Posterior cingulate gyrus (tissue), 11 donors: Measurements from ENCODE around the gene MT1A.
"Not testable (repeated sequence)": the region's sequence is repeated elsewhere in the genome, so short reads cannot be mapped to it uniquely, and the experiment has no call there.

Source experiments
- DNase-seq, 10 donors: peaks; one replicate each; pipeline versions ENCODE4 v3.0.0 to v3.0.0-alpha.2; 2020 to 2021; ENCODE audit warnings: mixed read lengths in 3 of 10
- intact Hi-C: fragments of 100-400 bp; cut with DNase I; formaldehyde crosslinking; loops from one replicate; pipeline ENCODE4 v1.15.1; 2023

MT1A gene

DNA sequence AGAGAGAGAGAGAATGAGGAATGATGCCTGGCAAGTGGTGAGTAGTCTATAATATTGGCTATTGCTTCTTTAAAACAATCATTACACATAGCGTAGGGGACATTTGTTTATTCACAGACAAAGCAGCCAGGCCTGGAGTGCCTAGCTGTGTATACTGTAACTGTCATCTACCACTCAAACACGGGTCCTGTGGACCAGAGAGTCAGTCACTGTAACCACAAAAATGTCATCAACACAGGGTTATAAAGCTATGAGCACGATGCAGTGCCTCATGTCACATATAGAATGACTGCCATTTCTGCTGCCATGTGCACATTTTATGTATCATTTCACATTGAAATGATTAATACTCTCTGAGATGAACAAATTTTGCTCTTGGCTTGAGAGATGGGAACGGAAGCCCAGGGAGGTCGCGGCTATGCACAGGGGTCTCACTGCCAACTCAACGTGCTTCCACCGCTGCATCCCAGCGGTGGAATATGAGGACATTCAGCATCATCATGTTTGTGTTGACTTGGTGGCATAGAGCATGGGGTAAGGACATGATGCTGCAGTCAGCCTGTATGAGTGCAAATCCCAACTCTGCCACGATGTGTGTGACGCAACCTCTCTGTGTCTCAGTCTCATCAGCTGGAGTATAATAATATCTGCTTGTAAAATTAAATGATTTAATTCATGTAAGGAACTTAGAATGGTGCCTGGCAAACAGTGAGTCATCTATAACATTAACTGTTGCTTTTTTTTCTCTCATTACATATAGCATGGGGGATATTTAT is 34.5 kb downstream of the MT1A start:
- peak in 1 of 10 donors; percentile 12 for DNase-seq
- intact Hi-C loops: no loop called here

DNA sequence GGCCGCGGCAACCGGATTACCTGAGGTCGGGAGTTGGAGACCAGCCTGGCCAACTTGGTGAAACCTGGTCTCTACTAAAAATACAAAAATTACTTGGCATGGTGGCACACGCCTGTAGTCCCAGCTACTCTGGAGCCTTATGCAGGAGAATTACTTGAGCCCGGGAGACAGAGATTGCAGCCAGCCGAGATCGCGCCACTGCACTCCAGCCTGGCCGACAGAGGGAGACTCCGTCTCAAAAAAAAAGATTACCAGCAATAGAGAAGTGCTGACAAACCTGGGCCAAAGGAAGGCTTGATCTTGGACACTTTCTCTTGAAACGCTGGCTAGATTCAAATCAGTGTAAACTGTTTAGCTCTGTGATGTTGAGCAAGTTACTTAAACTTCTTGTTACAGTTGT is 35.5 kb downstream of the MT1A start:
- DNase-seq: peak in 1 of 10 donors; percentile 73
- intact Hi-C loops: no loop called here

DNA sequence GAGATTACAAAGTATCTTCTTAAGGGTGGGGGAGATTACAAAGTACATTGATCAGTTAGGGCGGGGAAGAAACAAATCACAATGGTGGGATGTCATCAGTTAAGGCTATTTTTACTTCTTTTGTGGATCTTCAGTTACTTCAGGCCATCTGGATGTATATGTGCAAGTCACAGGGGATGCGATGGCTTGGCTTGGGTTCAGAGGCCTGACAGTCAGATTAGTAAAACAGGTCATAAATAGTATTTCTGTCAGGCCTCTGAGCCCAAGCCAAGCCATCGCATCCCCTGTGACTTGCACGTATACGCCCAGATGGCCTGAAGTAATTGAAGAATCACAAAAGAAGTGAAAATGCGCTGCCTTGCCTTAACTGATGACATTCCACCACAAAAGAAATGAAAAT is 36.1 kb downstream of the MT1A start:
- DNase-seq, intact Hi-C loops: not testable (repeated sequence)

DNA sequence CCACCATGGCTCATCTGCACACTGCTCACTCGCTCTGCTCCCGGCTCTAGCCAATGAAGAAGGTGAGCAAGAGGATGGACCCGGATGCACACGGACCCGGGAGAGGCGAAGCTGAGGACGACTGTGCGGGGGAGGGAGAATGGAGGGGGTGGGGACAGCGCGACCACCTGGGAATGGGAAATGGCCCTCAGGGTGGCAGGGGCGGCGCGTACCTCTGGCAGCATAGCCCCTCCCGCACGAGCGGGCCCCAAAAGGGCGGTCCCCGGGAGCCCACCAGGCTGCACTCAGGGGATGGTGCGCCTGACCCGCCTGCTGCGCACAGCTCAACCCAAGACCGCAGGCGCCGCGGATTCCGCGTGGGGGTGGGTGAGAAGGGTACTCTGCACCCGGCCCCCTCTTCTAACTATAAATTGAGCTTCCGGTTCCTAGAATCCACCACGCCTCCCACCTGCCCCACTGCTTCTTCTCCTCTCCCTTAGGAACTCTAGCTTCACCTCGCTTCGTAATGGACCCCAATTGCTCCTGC is 37.3 kb downstream of the MT1A start:
- DNase-seq: peak in 1 of 10 donors; percentile 55
- intact Hi-C loops: no loop called here

- intact Hi-C loops: no loop called here
- peak in 1 of 10 donors; percentile 25 for DNase-seq
Measured at GRCh38 chr16:56677474-56677873, 39.0 kb downstream of the MT1A start.

DNA sequence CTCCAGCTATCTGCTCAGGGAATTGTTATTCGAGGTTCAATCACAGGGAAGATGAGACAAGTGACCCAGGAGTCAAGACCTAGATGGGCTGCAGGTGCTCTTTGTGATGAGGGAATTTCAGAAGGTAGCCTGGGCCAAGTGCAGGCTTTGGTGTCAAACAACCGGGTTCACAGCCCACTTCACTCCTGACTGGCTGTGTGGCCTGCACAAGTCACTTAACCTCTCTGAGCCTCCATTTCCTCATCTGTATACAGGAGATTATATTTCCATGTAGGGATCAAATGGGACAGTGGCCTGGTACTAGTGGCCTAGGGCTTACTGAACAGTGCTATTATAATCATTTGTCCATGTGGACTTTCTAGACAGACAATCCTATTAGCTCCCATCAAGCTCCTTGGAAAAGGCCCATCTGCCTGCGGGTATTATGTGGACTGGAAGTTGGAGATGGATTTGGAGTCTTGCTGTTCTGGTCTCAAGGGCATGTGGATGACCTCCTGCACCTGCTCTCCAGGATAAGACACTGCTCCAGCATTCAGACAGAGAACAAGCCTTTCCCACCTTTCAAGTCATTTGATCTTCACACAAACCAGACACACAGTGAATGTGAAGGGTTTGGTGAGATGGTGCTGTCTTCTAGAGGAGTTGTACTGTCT is 40.7 kb downstream of the MT1A start:
- DNase-seq: no peak

DNA sequence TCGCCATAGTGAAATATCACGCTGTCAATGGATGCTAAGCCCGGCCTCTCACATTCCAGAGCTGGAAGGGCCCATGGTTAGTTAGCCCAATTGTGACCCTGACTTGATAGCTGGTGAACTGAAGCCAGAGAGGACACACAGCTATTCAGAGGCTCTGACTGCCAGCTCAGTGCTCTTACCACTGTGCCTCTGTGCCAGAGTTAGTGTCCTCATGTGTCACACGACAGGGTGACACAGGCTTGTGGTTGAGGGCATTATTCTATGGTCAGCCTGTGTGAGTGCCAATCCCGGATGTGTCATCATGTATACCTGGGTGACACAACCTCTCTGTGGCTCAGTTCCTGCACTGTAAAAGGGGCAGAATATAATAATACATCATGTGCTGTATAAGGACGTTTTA is 41.4 kb downstream of the MT1A start:
- intact Hi-C loops: no loop called here
- DNase-seq: no peak

More for the DNA sequence above, 40.7 kb downstream of the MT1A start:
- intact Hi-C loops: no loop called here

DNA sequence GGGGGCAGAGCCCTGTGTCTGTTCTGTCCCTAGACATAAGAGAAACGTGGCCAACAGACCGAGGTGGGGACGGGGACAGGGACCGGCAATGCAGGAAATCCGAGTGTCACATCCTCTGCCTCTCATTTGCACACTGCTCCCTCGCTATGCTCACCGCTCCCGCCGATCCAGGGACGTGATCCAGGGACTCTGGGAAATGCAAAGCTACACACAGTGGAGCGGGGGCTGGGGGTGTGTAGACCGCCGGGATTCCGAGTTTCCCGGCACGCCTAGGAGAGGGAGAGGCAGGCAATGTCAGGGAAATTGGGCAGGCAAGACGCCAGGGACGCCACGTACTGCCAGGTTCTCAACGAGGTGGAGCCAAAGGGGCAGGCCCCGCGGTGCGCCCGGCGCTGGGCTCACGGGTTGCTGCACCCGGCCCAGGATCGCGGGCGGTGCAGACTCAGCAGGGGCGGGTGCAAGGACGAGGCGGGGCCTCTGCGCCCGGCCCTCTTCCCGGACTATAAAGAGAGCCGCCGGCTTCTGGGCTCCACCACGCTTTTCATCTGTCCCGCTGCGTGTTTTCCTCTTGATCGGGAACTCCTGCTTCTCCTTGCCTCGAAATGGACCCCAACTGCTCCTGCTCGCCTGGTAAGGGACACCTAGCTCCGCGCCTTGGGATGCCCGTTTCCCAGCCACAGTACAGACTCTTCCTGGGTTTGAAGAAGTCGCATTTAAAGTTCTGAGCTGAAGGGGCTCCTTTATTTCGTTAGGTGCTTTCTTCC is 43.7 kb downstream of the MT1A start, which contains the start of gene MT1X:
MT1X (plus strand) TSS at position 532 of the 764 bp plus-strand sequence; CDS start at position 603, 71 bp downstream.
- DNase-seq: peak; percentile 68 to 98 (median 86)

DNA sequence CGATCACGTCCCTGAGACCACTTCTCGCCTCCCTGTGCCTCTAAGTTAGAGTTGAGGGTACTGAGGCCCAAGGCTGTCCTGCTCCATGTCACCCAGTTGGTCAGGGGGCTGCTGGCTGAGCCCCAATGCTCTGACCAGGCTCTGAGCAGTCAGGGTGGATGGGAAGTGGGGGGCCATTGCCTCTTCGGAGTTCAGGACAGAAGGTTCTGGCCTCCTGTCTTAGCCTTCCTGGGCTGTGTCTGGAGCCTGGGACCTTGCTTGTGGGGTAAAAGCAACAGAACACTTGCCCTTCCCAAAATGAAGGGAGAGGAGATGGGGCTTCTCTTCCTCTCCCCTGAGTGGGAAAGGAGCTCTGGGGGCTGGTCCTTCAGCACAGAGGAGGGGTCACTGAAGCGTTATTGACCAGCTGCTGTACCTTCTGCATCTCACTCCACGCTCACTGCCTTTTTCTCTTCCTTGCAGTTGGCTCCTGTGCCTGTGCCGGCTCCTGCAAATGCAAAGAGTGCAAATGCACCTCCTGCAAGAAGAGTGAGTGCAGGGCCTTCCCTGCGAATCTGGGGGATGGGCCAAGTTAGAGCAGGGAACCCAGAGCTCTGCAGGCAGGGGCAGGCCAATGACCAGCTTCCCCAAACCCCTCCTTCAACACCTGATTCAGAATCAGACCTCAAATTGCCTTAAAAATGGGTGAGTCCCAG is 44.4 kb downstream of the MT1A start:
- DNase-seq: peak in 1 of 10 donors; percentile 80
- intact Hi-C loops: loop anchor here (2.0 kb wide), 1 partner anchor 74 kb away; the partner anchor contains the start of gene MT2A

More for the DNA sequence above, 43.7 kb downstream of the MT1A start, which contains the start of gene MT1X:
- intact Hi-C loops: loop anchor here (2.0 kb wide), 1 partner anchor 73 kb away; the partner anchor contains the start of gene MT2A

DNA sequence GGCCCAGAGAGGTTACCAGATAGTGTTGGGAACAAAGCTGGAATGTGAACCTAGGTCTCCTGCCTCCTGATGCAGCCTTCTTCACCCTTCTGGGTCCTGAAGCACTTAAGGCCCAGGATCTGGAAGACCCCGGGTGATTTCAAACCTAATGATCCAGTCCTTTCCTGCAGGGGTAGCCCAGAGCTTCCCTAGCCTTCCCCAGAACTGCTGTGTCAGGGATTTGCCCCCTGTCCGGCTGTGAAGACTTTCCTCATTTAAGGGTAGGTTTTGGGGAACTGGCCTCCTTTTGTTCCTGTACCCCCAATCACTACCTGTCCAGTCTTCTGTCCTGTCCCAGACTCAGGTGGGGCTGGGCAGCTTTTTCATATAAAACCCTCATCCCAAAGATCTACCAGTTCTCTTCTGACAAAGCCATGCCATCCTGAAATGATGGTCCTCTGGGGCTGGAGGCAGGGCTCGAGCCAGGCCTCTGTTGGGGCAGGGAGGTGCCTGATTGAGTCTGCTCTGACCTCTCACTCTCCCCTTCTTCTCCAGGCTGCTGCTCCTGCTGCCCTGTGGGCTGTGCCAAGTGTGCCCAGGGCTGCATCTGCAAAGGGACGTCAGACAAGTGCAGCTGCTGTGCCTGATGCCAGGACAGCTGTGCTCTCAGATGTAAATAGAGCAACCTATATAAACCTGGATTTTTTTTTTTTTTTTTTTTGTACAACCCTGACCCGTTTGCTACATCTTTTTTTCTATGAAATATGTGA is 45.1 kb downstream of the MT1A start:
- peak in 2 of 10 donors; percentile 26 to 81 for DNase-seq
- intact Hi-C loops: loop anchor here (2.0 kb wide), 1 partner anchor 75 kb away; the partner anchor contains the start of gene MT2A

GRCh38 chr16:56684256-56684925 is 45.9 kb downstream of the MT1A start:
- DNase-seq: peak in 2 of 10 donors; percentile 29 to 44
- intact Hi-C loops: no loop called here

DNA sequence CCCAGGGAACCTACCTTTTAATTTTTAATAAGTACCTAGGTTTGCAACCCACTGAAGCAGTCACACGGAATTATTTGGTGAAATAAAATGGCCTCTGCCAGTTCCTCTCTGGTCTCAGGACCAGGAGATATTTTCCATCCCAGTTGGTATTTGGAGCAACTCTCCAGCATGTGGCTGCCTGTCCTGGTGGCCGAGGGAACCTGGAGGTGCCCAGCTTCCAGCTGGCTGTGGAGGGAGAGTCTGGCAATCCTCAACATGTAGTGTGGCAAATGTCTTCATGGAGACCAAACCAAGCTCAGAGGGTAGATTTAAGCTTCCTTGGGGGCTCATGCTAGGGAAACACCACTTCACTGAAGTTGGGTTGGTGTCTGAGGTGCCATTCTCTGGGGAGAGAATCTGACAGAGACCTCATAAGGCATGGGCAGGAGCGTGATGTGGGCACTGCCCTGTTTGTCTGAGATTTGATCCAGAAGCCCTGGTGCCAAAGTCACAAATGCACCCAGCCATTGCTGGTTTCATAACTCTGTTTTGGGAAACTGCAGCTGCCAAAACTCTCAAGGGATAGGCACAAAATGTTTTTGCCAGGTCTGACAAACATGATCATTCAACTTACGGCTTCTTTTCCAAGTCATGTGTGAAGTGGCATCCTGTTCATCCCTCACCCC is 46.6 kb downstream of the MT1A start:
- intact Hi-C loops: no loop called here
- DNase-seq: peak in 1 of 10 donors; percentile 63

- no peak for DNase-seq
Measured at GRCh38 chr16:56686758-56687157, 48.3 kb downstream of the MT1A start.

GRCh38 chr16:56688762-56689161 is 50.3 kb downstream of the MT1A start:
- intact Hi-C loops: no loop called here
- no peak for DNase-seq

More at GRCh38 chr16:56686758-56687157, 48.3 kb downstream of the MT1A start:
- intact Hi-C loops: no loop called here

GRCh38 chr16:56689171-56689570 is 50.7 kb downstream of the MT1A start:
- peak in 1 of 10 donors; percentile 39 for DNase-seq
- intact Hi-C loops: no loop called here
